ENCODE data around the gene IL12RB2.
"Not testable (repeated sequence)": the region's sequence is repeated elsewhere in the genome, so short reads cannot be mapped to it uniquely, and the experiment has no call there.

IL12RB2 gene

GRCh38 chr1:67400029-67400786, 92.5 kb downstream of the IL12RB2 start:
- ATAC-seq, result peak; percentile 74 to 75

GRCh38 chr1:67401443-67401842, 93.8 kb downstream of the IL12RB2 start:
- ATAC-seq, result no peak

DNA sequence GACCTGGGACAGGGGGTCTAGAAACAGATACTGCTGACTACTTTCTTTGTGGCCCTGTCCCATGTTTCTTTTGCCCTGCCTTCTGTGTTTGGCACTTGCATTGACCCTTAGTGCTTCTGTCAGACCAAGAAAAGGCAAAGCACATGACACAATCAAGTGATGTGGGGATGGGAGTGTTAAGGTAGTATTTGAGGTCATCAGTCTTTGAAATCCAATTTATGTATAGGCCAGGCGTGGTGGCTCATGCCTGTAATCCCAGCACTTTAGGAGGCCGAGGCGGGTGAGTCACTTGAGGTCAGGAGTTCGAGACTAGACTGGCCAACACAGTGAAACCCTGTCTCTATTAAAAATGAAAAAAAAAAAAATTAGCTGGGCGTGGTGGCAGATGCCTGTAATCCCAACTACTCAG, 96.5 kb downstream of the IL12RB2 start:
- ATAC-seq, result no peak

DNA sequence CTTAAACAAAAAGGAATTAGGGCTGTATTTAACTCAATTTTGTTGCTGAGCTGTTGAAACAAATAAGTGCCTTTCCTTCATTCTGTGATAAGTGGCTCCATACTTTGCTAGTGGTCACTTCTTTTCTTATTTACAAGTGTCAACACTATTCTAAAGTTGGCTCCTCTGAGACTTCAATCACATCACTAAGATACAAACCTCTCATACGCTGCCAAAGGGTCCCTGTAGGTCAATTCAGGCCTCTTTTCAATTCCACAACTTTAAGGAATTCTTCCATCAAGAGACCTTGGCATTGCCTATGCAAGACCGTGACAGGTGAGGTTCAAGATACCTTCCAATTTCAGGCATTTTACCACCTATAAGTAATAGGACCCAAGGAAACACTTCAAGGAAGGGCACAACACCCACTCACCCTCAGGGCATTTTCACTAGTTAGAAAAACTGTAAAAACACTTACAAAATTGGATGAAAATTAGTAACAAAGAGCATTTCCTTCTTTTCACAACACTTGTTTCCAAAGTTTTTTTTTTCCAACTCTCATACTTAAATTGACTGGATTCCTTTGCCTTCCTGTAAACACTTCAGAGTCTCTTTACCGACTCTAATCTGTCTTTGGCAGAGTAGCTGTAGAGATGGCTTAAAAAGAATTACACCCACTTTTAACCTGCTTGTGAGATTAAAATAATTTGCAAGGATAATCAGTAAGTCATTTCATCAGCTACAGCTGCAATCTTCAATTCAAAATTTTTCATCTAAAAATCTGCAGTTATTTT, 98.0 kb downstream of the IL12RB2 start:
- ATAC-seq, result no peak

- ATAC-seq, result no peak
Measured at GRCh38 chr1:67407498-67407897, 99.8 kb downstream of the IL12RB2 start.

- no peak for ATAC-seq
Measured at GRCh38 chr1:67408148-67408547, 100.5 kb downstream of the IL12RB2 start.

- ATAC-seq, result not testable (repeated sequence)
Measured at GRCh38 chr1:67413101-67413500, 105.4 kb downstream of the IL12RB2 start.

DNA sequence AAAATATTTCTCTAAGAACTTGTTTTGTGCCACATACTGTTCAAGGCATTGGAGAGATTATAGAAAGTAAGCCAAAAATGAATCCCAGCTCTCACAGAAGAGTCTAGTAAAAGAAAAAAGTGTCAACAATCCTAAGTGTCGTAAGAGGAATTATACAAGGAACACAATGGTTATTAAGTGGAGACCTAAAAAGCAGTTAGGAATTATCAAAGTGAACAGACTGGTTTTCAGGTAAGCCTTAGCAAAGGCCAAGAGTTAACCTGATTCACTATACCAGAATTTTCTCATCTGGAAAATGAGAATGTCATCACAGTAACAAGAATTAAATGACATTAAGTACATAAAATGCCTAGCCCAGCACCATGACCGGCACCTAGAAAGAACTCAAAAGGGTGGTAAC, 106.9 kb downstream of the IL12RB2 start:
- ATAC-seq, result no peak

GRCh38 chr1:67415041-67415440, 107.4 kb downstream of the IL12RB2 start:
- no peak for ATAC-seq

DNA sequence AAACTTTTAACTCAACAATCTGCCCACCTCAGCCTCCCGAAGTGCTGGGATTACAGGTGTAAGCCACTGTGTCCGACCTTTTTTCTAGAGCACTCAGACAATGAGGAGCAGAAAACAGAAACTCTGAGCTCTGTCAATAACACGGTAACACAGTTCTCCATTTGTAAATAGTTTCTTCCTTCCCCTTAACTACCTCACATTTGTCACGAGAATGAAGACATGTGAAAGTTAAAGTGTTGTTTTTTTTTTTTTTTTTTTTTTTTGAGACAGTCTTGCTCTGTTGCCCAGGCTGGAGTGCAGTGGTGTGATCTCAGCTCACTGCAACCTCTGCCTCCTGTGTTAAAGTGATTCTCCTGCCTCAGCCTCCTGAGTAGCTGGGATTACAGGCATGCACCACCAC, 110.1 kb downstream of the IL12RB2 start:
- not testable (repeated sequence) for ATAC-seq

- no peak for ATAC-seq
Measured at GRCh38 chr1:67418839-67419586, 111.3 kb downstream of the IL12RB2 start.

- ATAC-seq, result no peak
Measured at GRCh38 chr1:67420835-67421492, 113.3 kb downstream of the IL12RB2 start.

GRCh38 chr1:67427465-67427864, 119.8 kb downstream of the IL12RB2 start:
- ATAC-seq, result no peak

GRCh38 chr1:67427947-67428346, 120.3 kb downstream of the IL12RB2 start:
- ATAC-seq, result no peak

DNA sequence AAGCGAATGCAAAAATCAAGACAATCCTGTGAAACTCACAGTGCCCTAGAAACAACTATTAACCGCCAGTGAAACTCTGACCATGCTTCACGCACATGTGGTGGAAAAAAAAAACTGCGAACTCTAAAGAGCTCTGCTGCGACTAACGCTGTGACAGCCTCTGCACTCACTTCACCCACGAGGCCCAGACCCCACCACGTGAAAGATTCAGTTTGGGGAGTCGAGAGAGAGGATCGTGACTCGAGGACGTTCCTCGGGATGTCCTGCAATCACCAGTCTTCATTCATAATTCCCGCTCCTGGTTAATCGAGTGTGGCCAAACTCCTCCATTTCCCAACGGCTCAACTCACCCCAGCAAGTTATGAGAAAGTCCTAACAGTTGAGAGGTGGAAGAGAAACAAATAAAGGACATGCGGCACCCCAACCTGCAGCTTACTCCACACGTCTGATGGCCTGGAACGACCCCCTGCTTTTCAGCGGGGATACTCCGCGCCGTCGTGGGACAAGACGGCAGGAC, 121.4 kb downstream of the IL12RB2 start:
- peak; percentile 19 to 21 for ATAC-seq

GRCh38 chr1:67429528-67430357, 122.1 kb downstream of the IL12RB2 start:
- peak; percentile 1 to 4 for ATAC-seq

DNA sequence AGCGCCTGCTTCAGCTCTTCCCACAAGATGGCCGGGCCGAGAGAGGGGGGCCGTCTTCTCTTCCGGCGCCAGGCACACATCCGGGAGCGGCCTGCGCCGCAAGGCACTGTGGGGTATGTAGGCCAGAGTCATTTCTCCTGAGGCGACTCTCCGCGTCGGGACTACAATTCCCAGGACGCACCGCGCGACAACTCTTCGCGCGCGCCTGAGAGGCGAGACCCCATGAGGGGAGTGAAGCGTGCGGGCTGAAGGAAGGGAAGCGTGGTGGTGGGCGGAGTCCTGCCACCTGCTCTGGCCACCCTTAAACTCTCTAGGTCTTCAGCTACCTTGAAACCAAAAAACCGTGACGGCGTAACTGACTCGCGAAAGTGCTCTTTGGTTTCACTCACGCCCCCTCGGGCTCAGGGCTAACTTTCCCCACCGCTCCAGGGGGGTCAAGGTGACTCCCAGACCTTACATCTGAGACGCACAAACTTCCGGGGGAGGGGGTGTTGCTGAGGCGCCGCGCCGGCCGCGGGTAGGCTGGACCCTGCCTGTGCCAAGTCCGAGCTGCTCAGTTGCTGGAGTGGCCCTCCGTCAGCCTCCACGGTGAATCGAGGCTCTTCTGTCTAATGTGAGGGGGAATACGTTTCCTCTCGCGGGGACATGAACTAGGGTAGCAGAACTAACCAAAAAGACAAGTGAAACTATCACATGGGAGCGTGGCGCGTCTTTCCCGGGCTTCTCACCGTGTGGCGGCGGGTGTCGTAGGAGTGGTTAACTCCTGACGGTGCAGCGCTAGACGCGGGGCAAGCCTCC, 122.9 kb downstream of the IL12RB2 start, which contains the start of gene SERBP1:
TSS of gene SERBP1 (minus strand) at position 45 of the 798 bp plus-strand sequence. CDS start 102 bp downstream, outside the sequence.
- peak; percentile 87 to 91 for ATAC-seq

- ATAC-seq, result no peak
Measured at GRCh38 chr1:67431156-67431765, 123.6 kb downstream of the IL12RB2 start.

DNA sequence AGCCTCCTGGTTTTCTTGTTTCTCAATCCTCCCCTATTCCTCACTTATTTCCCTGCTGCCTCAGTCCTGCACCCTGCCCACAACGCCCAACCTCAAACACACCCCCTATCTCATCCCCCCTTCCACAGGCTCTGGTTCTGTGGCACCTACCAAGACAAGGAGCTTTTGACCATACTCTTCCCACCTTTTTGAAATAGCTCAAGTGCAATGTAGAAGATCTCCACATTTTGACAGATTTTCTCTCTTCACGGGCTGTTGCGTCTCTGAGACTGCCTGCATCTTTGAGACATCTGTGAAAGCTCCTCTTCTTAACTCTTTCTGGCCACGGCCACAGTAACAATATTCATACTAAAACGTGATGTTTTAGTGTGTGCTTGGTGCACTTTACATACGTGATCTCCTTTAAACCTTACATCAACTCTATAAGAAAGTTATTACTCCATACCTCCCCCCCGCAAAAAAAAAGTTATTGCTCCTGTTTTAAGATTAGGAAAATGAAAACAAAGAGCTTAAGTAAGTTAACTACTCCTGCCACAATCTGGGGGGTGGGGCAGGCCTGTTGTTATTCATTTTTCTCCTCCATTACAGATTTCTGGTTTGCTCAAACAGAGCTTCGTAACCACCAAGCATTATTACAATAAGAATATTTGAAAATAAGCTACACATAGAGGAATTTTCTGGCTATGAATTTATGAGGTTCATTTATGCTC, 124.4 kb downstream of the IL12RB2 start:
- no peak for ATAC-seq

Data from activated CD4-positive, CD25-positive, alpha-beta regulatory T cell treated with anti-CD3 and anti-CD28 coated beads, Interleukin-2, amount 50 U/mL, for 24 hours (primary cell).